HG02759 (cell line): Measurements from ENCODE around the gene ASCL3.
"Not testable (repeated sequence)": the region's sequence is repeated elsewhere in the genome, so short reads cannot be mapped to it uniquely, and the experiment has no call there.

Source experiments
- ATAC-seq: cut with Tn5 transposase; IDR thresholded peaks from one replicate; pipeline ENCODE4 v1.9.1; 2021; ENCODE audit warnings: mild to moderate bottlenecking, moderate library complexity; ENCODE audit not compliant: unreplicated experiment

Gene ASCL3

GRCh38 chr11:8948886-8949285 is 6.1 kb upstream of the ASCL3 start:
- no peak for ATAC-seq

GRCh38 chr11:8947230-8947943 is 4.6 kb upstream of the ASCL3 start:
- ATAC-seq, result no peak

DNA sequence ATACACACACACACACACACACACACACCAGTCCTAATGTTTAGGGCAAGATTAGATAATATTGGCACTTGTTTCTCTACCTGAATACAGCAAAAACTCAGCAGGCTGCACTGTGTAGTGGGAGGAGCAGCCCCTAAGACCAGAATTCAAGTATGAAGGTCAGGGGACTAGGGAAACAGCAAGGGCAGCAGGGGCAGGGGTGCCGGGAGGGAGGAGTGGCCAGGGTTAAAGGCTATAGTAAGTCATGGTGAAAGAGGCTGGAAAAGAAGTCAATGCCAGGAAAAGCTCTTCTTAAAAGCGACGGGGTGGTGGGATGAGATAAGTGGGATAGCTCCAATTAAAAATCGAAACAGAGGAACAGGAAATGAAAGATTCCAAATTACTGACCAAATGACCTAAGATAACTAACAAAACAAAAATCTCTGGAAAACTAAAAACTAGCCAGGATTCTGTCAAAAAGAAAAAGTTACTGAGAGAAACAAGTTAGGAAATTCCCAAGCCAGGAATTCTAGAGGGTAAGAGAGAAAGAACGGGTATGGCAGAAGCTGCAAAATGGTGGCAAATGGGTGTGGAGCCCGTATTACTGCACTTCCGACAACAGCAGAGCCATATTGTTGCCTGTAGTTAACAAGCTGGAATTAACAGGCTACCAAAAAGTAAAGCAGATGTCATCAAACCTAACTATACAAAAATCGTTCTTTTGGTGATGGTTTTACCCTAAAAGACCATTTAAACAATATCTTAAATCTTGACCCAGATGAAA is 1.3 kb downstream of the ASCL3 start:
- ATAC-seq, result no peak

DNA sequence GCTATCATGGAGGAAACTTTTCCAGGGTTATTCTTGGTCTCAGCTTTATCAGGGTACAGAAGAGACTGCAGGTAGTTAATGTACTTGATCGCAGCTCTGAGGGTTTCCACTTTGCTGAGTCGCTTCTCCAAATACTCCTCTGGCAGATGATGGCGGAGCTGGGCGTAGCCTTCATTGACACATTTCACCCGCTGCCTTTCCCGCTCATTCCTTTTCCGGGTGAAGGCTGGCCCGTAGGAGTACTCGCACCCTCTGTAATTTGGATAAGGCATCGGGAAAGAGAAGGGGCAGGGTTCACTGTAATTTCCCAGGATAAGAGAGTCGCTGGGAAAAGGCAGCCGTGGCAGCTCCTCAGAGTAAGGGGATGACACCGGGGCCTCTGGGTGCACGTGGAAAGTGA is 5.2 kb downstream of the ASCL3 start:
- ATAC-seq, result no peak

- no peak for ATAC-seq
Observed at GRCh38 chr11:8937159-8937558, 5.7 kb downstream of the ASCL3 start.

GRCh38 chr11:8935789-8936188 is 7.0 kb downstream of the ASCL3 start:
- not testable (repeated sequence) for ATAC-seq

GRCh38 chr11:8934742-8935488 is 7.9 kb downstream of the ASCL3 start:
- ATAC-seq, result no peak

DNA sequence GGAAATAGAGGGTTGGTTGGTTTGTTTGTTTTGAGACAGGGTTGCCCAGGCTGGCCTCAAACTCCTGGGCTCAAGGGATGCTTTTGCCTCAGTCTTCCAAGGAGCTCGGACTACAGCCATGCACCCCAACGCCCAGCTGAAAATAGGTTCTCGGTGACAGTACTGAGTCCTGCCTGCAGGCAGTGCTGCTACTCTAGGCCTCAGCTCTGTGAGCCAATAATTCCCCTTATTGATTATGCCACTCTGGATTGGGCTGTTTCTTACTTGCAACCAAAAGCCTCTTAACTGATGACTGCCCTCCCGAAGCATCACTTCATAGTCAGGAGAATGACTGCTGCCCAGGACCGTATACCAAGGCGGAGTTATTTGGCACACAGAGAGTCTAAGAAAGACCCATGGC is 8.9 kb downstream of the ASCL3 start:
- ATAC-seq, result no peak

- ATAC-seq, result no peak
Observed at GRCh38 chr11:8932564-8933180, 10.1 kb downstream of the ASCL3 start, which contains the start of gene C11orf16. Gene C11orf16 (minus strand): TSS chr11:8932947. CDS start chr11:8932308, 639 bp downstream.

DNA sequence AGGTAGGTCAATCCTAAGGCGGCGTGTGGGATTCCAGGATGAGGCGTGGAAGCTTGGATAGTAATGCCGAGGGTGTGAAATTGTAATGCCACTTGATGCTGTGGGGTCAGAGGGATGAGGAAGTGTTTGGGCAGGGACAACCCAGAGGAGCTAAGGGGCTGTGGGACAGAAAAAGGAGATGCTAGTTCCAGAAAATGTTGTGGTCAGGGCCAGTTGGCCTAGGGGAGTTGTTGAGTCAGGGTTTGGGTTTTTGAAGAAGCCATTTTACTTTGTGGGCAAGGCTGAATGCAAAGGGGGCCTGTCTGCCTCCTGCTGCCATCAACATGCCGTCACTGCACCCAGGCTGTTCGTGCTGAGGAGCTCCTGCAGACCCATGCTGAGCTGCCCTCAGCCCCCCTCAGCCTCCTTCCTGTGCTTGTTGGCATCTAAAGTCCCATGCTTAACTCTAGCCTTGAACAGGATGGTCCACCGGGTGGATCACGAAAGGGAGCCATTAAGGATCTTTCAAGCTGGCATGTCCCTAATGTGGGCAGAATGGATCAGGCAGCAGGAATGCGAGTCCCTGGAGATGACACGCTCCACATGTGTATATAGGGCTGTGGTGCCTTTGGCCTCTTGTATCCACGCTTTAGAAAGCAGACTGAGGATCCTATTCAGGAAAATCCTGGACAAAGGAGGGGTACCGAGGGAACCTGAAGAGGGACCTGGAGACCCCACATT is 12.2 kb downstream of the ASCL3 start:
- ATAC-seq, result no peak

DNA sequence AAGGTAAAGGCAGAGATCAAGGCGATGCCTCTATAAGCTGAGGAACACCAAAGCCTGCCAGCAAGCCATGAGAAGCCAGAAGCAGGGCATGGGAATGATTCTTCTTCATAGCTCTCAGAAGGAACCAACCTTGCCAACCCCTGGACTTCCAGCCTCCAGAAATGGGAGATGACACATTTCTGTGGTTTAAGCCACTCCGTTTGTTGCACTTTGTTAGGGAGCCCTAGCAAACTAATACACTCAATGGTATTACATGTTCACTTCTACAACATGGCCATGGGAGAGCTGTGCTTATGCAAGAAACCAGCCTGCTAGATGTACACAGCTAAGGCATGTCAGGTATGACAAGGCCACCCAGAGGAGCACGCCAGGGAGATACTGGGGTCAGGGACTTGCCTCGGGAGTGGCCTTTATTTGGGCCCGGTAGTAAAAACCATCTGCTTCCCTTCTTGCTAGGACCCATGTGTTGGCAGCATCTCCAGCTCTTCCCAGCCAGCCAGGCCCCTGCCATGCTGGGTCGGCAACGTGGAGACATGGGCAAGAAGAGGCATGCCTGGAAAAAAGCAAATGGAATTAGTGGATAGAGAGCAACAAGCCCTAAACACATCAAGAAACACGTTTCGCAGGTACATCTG is 13.7 kb downstream of the ASCL3 start:
- no peak for ATAC-seq

GRCh38 chr11:8928205-8928604 is 14.6 kb downstream of the ASCL3 start:
- ATAC-seq, result no peak

DNA sequence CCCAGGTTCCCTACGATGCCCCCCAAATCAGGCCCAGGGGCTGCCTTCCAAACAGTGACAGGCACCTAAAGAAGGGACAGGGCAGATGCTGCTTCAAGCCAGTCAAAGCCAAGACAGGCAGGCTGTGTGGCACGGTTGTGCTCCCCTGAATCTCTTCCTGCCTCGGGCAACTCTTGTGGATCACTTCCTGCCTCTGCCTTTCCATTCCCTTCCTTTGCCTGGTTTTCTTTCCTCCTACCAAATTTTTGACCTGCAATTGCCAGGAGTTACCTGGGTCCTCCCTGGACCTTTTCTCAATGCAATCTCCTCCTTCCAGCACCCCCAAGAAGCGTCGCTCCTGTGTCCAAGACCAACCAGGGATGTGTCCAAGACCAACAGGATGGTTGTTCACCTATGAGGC is 15.6 kb downstream of the ASCL3 start:
- no peak for ATAC-seq

DNA sequence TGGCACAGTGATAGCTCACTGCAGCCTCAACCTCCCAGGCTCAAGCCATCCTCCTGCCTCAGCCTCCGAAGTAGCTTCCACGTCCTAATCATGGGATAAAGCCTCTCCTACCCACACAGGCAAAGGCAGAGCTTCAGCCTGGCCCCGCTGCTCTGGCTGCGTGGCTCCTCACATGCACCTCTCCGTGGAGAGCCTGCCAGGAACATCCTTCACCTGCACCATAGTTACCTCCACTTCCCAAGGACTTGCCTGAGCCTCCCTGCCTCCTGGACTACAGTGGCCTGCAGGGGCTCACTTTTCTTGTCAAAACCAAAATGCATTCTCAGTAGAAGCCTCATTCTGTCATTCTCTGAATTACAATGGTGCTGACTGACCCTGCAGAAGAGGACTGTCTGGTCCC is 16.6 kb downstream of the ASCL3 start:
- ATAC-seq, result no peak

- ATAC-seq, result no peak
Observed at GRCh38 chr11:8925711-8926110, 17.1 kb downstream of the ASCL3 start.

GRCh38 chr11:8922691-8923090 is 20.1 kb downstream of the ASCL3 start:
- no peak for ATAC-seq

DNA sequence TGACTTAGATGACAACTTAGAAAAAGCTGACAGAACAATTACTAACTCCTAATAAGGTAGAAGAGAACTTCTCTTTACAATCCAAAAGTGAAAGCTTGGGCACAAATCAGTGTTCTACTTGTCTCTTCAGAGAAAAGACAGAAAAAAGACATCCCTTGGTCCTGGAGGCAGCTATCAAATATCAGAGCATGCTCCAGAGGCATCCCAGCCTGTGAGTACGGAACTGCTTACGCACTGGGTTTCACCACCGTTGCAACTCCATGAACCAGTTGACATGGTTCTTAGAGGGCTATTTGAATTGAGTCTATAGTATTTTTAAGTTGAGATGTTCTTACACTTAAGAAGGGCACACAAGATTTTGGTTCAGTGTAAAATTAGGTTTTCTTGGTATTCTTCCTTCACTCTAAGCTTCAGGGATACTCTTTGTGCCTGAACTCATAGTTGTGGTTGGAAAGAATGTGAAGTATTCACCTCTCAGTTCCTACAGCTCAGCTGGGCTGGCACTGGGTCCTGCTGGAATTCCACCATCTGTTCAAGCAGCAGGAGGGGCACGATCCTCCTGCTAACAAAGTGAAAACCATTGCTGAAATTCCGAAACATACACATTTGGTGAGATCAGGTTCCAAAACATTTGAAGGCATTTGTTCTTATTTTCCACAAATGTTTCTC is 25.5 kb downstream of the ASCL3 start:
- ATAC-seq, result no peak

- no peak for ATAC-seq
Observed at GRCh38 chr11:8914661-8915018, 28.2 kb downstream of the ASCL3 start.

- ATAC-seq, result no peak
Observed at GRCh38 chr11:8913961-8914660, 28.7 kb downstream of the ASCL3 start.
